NCI-H1417 treated with DMSO at 0.1 percent for 48 hours (cell line): ENCODE data around the gene GSC.
"Not testable (repeated sequence)": the region's sequence is repeated elsewhere in the genome, so short reads cannot be mapped to it uniquely, and the experiment has no call there.

Source experiments
- DNase-seq: peaks from one replicate; lab custom pipeline; 2025; lab: John Stamatoyannopoulos, UW

The GSC gene

GRCh38 chr14:94771906-94772490, 2.1 kb upstream of the GSC start:
- DNase-seq, result no peak

- DNase-seq, result no peak
These were observed 1.4 kb upstream of the GSC start for GRCh38 chr14:94771158-94771905.

DNA sequence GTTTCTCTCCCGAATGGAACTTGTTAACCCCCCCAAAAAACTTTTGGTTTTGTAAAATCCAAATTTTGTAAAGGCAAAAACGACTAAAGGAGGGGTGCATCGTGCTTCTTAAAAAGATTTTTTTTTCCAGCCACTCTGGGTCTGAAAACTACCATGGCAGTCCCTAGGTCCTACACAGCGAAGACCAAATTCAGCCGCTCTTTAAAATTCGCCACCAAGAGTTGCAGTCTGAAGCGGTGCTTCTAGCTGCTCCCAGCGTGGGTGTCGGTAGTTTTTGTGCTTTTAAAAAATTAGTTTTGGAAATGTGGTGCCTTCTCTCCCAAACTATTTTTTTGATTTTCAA, 873 bp upstream of the GSC start:
- DNase-seq, result no peak

GRCh38 chr14:94770251-94770749, 387 bp upstream of the GSC start:
- DNase-seq, result no peak

- DNase-seq, result no peak
These were observed 1.2 kb downstream of the GSC start for GRCh38 chr14:94768521-94769390.

DNA sequence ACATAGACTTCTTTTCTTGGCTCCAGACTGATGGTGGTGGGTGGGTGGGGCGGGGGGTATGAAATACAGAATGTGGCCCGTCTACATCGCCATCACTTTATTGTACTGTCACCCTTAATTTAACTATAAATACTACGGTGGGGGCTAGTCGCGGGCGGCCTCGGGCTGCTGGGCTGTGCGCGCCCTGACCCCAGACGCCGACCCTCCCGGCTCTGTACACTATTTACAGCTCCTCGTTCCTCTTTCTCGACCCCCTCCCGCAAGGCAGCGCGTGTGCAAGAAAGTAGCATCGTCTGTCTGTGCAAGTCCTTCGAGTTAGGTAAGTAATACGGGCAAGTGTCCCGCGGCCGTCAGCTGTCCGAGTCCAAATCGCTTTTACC, 1.8 kb downstream of the GSC start:
- DNase-seq, result no peak

DNA sequence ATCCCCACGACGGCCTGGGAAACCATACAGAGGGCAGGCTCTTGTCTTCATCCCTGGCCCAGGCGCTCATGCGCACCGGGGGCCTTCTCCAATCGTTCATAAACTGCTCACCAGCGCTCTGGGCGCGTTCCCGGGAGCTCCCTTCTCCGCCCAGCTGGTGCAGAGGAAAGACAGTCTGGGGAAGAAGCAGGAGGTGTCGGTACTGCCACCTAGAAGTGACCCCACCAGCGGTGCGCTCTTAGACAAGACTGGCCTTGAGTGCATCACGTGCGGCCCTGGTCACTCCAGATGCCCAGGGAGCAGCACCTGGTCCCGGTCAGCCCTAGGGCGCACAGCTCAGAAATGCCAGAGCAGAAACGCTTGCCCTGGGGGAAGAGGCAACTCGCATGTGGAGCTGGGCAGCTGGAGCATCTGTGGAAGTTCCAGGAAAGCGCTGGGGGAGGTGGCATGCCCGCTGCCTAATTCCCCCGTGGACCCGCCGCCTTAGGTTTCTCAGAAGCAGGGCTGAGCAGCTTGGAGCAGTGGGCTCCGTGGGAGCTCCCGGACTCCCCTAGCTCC, 2.5 kb downstream of the GSC start:
- DNase-seq, result no peak

GRCh38 chr14:94764573-94764972, 5.3 kb downstream of the GSC start:
- no peak for DNase-seq

DNA sequence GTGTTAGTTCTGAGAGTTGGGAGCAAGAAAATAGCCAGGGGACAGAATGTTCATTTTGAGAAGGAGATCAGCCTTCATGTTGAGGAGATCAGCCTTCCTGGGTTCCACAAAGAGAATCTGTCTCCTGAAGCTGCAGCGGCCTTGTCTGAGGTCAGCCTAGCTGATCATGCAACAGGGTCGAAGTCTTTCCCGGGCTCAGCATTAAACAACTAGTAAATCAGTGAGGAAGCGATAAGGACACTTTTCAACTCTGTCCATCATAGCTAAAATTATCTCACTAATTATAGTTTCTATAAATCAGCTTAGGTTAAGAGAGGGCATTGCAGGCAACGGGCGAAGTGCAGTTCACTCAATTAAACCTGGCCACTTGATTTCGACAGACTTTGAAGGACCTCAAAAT, 7.5 kb downstream of the GSC start:
- no peak for DNase-seq

DNA sequence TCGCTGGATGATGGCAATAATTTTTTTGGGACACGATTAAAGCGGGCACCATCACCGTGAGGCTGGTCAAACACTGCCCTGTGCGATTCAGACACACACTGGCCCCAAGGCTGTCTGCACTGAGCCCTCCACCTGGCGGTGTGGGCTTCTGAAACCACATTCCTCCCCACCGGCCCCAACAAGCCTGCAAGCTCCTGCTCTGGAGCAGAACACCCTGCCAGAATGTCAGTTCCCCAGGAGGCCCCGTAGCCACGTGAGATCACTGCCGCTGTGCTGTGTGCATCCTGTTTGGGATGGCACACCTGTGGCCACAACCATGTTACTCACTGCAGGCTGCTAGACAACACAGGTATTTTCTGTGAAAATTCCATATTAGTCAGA, 7.9 kb downstream of the GSC start:
- DNase-seq, result no peak

DNA sequence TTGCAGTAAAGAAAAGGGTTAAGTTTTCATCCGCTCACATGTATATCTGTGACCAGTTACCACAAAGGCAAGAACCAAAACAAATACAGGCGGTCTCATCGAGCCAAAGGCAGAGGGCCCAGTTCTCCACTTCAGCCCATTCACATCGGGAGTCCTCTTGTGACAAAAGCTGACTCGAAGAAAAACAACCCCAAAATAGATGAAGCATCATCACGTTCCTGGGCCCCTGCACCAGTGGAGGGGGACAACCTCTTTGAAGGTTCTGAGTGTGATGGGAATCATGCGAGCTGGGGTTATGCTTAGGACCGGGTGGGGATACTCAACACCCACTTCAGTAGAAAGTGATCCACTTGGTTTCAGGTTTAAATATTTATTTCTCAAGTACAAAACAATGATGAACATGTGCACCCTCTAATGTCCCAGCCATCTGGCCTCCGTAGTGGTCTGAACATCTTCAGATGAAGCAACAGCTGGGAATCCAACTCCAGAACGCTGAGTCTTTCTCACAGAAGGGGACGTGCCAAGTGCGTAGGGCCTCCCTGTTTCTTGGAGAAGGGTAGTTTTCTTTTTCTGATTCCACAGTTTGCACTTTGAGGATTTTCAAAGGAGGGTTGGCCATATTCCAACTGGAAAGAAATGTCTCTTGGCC, 8.4 kb downstream of the GSC start:
- DNase-seq, result no peak

DNA sequence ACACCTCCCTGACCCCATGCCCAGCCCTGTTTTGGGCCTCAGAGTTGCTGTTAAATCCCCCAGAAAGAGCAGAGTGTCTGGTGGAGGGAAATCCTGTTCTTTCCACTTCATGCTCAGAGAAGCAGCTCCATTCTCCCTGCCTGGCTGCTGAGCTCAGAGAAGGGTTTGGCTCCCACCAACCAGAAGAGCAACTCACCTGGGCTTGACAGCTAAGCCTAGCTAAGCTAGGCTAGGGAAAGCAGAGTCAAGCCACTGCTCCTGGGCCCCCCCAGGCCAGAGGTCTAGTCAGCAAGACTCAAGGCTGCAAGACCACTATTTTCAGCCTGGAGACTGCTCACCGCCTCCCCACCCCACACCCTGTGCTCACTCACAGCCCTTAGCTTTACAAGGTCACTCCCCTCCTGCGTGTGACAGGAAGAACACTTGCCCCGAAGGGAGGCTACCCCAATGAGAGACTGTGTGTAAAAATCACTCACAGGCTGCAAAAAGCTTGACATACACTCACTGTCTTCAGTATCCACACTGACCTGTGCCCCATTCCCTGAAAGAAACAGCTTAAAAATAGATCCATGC, 13.5 kb downstream of the GSC start:
- DNase-seq, result no peak

DNA sequence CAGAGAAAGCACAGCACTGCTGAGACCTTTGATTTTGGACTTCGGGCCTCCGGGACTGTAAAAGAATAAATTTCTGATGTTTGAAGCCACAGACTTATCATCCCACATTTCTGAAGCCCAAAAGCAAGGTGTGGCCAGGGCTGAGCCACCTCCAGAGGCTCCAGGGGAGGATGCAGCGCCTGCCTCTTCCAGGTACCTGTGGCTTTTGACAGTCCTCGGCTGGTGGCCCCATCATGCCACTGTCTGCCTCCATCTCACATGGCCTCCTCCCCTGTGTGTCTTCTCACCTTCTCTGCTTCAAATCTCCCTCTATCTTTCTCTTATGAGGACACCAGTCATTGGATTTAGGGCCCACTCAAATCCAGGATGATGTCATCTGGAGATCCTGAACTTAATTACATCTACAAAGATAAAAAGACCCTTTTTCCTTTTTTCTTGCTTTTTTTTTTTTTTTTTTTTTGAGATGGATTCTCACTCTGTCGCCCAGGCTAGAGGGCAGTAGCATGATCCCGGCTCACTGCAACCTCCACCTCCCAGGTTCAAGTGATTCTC, 15.4 kb downstream of the GSC start:
- DNase-seq, result no peak

DNA sequence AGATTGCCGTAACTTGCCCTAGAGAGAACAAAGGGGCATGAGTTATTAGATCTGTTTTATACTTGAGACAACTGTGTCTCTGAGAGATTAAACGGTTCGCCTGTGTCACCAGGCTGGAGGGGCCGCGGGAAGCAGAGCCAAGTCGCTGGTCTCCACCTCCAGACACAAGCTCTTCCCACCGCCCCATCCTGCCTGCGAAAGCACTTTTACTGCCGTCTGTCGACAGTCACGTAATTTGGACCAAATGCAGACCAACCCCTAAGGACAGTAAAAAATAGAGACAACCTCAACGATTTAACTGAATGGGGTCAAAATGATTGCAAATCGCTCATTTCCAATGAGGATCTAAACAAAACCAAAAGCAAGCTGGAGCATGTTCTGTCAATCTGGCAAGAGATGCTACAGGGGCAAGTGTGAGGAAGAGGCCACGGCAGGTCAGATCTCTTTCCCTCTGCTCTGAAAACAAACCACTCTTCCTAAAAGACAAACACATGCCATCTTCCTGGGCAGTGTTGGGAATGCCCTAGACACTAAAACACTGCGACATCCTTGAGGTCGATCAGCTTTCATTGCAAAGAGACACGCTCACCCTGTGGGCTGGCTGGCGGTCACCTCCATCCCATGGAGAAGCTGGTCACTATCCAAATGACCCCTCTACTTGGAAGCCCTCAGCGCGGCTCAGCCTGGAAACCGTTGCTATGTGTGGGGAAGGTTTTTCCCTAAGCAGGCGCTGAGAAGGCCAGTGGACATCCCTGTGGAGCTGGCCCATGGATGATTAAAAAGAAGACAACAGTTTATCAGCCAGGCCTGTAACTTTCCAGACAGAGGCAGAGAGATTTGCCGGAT, 17.1 kb downstream of the GSC start:
- no peak for DNase-seq

DNA sequence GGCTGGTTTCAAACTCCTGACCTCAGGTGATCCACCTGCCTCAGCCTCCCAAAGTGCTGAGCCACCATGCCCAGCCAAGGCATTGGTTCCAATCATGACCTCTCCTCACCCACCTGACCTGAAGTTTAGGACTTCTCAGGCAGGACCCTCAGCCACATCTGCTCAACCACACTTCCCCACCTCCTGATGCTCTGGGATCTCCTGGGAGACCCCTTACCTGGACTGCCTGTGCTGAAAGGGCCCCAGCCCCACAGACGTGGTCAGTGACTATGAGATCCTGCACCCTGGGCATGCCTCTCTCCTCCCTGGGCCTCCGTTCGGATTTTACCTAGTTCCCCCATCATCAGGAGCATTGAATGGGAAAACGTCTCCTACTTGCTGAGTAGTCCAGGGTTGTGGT, 18.0 kb downstream of the GSC start:
- no peak for DNase-seq

- no peak for DNase-seq
These were observed 18.6 kb downstream of the GSC start for GRCh38 chr14:94751321-94751720.

GRCh38 chr14:94750371-94750770, 19.5 kb downstream of the GSC start:
- no peak for DNase-seq

GRCh38 chr14:94748667-94749347, 21.1 kb downstream of the GSC start:
- DNase-seq, result no peak

DNA sequence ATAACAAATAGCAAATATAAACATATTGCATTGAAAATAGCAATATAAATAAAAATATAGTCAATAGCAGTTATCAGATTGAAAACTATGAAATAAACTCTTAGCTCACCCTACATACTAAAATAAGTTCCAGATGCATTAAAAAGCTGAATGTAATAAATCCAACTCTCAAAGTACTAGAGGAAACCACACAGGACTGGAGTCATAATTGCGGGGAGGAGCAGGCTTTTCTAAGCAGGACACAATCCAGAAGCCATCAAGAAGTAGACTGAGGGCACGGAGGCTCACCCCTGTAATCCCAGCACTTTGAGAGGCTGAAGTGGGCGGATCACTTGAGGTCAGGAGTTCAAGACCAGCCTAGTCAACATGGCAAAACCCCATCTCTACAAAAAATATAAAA, 22.2 kb downstream of the GSC start:
- DNase-seq, result no peak

DNA sequence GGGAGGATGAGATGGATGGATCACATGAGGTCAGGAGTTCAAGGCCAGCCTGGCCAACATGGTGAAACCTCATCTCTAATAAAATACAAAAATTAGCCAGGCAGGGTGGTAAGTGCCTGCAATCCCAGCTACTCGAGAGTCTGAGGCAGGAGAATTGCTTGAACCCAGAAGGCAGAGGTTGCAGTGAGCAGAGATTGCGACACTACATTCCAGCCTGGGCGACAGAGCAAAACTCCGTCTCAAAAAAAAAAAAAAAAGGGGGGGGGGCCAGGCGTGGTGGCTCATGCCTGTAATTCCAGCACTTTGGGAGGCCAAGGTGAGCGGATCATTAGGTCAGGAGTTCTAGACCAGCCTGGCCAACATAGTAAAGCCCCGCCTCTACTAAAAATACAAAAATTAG, 22.8 kb downstream of the GSC start:
- DNase-seq, result not testable (repeated sequence)
